GM06990 (cell line): ENCODE measurements around the gene CDK11A.

Experiments used
- DNase-seq: peaks from one replicate; pipeline ENCODE4 v3.0.0-alpha.2; 2011; ENCODE audit not compliant: insufficient read length; ENCODE audit errors: extremely low read depth
- H3K27me3 ChIP-seq: replicated peaks from 2 replicates; pipeline ENCODE4 v1.6.0; 2011; ENCODE audit warnings: low read length; ENCODE audit not compliant: control insufficient read depth, insufficient read depth
- H3K36me3 ChIP-seq: 2 replicates; pipeline ENCODE4 v1.5.1; 2011; ENCODE audit warnings: low read length; ENCODE audit not compliant: control insufficient read depth, insufficient read depth
- H3K4me3 ChIP-seq: replicated peaks from 2 replicates; pipeline ENCODE4 v1.5.1; 2011; ENCODE audit warnings: low read depth, mild to moderate bottlenecking, control low read depth, low read length
- CTCF ChIP-seq: IDR thresholded peaks from 2 replicates; pipeline ENCODE4 v1.5.1; 2011; ENCODE audit warnings: low read length, control low read depth, mild to moderate bottlenecking, inconsistent platforms; ENCODE audit not compliant: insufficient read depth, poor library complexity, severe bottlenecking

The CDK11A gene

GRCh38 chr1:1764876-1765470 lies 40.8 kb upstream of the CDK11A start:
- DNase-seq = no peak
- Histone ChIP-seq H3K27me3 (no peaks in the 10 kb centered on the region), H3K4me3 (no peak overlapping the region), H3K36me3 (peaks cover 27% of the 10 kb centered on the region)
- no peak for TF ChIP-seq CTCF

- no peak for DNase-seq
- no peak overlapping the region for H3K4me3 ChIP-seq
- H3K36me3 ChIP-seq = peaks cover 32% of the 10 kb centered on the region
- no peak for TF ChIP-seq CTCF
- no peaks in the 10 kb centered on the region for H3K27me3 ChIP-seq
These were observed 39.8 kb upstream of the CDK11A start for GRCh38 chr1:1763657-1764621.

- no peak for TF ChIP-seq CTCF
- Histone ChIP-seq H3K4me3 (no peak overlapping the region), H3K27me3 (no peaks in the 10 kb centered on the region), H3K36me3 (peaks cover 43% of the 10 kb centered on the region)
- no peak for DNase-seq
These were observed 37.6 kb upstream of the CDK11A start for GRCh38 chr1:1761504-1762376.

- H3K27me3 ChIP-seq = no peaks in the 10 kb centered on the region
- no peak overlapping the region for H3K4me3 ChIP-seq
- no peak for DNase-seq
- no peak for TF ChIP-seq CTCF
- peaks cover 51% of the 10 kb centered on the region for H3K36me3 ChIP-seq
These were observed 36.6 kb upstream of the CDK11A start for GRCh38 chr1:1760715-1761114.

- no peak for TF ChIP-seq CTCF
- Histone ChIP-seq H3K27me3 (no peaks in the 10 kb centered on the region), H3K4me3 (no peak overlapping the region), H3K36me3 (peaks cover 52% of the 10 kb centered on the region)
- no peak for DNase-seq
These were observed 36.1 kb upstream of the CDK11A start for GRCh38 chr1:1760345-1760650.
